IPS DF 4.7 (cell line): Measurements from ENCODE around the gene TMEM266.
"Not testable (repeated sequence)": the region's sequence is repeated elsewhere in the genome, so short reads cannot be mapped to it uniquely, and the experiment has no call there.

Experiments used
- DNase-seq: peaks from one replicate; pipeline ENCODE4 v3.0.0-alpha.2; 2013; ENCODE audit warnings: low spot score; ENCODE audit errors: extremely low read depth

TMEM266 gene

DNA sequence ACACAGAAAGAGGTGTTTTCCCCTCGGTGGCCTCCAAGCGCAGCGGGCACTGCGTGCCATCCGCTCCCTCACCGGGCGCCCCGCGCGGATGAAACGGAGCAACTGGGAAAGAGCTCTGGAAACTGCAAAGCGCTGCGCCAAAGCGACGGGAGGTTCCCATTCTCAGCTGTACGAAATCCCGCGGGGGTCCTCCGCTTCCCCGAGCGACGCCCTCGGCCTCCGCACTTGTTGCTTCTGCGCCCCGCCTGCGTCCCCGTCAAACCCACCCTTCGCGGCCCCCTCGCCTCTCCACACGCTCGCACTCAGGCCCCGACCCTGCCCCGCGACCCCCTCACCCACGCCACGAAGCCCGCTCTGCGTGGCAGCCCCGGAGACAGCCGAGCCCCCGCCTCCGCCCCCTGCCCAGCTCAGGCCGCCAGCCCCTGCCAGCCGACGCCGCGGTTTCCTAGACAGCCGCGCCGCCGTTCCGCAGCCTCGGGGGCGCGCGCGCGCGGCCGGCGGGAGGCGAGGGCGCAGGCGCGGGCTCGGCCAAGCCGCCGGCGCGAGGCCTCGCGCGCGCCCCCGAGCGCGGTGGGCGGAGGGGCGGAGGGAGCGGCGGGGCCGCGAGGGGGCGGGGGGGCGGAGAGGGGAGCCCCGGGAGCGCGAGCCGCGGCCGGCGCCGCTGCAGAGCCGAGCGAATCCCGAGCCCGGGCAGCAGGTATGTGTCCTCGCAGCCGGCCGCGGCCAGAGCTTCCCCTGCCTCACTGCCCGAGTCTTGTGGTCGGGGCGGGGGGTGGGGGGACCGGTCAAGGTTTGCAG lies at the start of gene TMEM266:
TMEM266 (plus strand) TSS at position 666 of the 798 bp plus-strand sequence. CDS start 74,279 bp downstream, outside the sequence.
- DNase-seq: no peak

DNA sequence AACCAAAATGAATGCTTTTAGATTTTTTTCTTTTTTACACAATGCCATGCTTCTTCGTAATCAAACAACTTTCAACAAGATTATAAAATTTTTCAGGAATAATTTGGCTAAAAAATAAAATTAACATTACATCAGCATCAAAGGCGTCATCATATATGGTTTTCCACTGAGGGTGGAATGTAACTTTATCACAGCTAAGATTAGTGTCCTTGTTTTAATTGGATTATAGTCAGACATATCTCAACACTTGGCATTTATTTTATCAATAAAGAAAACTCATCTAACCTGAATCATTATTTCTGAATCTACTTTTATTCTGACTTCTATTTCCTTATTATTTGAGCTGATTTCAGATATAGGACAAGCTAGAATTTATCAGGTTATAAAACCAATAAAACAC lies 49.2 kb upstream of the TMEM266 start:
- DNase-seq: no peak

DNA sequence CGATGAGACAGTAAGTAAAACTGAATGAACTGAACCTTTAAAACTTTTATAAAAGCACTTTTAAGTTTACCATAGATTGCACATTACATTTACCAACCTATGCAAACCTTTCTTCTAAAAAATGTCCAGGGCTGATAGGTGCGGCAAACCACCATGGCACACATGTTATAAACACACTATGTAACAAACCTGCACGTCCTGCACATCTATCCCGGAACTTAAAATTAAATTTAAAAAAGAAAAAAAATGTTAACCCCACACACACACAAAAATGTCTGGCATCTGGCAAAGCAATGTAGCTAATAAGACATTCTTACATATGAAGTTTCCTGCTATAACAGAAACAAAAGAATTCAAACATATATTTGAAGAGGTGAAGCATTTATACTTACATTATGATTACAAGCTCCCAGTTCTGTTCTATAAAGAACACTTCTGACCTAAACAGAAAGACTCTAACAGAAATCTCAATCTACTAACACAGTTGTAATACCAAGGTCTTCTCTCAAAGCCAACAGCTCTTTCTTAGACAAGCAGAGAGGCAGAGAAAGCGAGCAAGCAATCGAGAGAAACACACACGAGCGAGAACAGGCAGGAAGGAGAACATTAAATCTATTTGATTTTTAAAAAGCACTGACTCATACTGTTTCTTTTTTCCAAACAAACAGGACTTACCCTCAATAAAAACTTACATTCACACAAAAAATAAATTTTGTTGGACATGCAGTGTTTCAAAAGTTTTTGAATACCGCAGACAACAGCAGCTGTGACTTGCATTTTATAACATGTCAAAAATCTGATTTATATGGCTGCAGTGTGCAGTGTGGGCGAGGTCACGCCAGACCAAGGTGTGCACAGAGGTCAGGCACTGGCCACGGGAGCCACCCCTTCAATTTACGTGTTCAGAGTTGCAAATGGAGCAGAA lies 47.9 kb upstream of the TMEM266 start, which contains the start of gene NRG4:
NRG4 (minus strand) TSS at position 798 of the 925 bp plus-strand sequence. CDS start 1,194 bp downstream, outside the sequence.
- DNase-seq: no peak

GRCh38 chr15:76013470-76013869 lies 46.3 kb upstream of the TMEM266 start:
- not testable (repeated sequence) for DNase-seq

DNA sequence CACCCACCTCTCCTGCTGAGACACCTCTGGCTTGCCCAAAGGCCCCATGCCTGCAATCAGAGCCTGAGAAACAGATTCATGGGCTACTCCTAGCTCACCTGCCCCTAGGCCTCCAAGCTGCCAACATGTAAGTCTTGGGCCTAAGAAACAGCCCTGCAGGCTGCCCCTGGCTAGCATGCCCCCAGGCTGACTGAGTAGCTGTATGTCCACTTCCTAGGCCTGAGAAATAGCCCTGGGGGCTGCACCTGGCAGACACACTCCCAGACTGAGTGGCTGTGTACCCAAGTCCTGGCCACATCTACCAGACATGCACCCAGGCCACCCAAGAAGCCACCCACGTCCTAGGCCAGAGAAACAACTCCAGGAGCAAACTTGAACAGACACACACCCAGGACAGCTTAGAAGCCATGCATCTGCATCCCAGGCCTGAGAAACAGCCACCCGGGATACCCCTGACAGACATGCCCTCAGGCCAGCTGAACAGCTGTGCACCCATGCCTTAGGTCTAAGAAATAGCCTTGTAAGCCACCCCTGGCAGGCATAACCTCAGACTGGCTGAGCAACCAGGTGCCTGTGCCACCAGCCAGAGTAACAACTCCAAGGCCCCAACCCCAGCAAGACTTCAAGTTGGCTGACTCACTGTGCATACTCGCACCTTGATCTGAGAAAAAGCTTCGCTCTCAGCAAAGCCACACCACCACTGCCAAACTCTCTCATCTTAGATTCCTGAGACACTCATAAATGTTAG lies 35.6 kb upstream of the TMEM266 start:
- DNase-seq: no peak

DNA sequence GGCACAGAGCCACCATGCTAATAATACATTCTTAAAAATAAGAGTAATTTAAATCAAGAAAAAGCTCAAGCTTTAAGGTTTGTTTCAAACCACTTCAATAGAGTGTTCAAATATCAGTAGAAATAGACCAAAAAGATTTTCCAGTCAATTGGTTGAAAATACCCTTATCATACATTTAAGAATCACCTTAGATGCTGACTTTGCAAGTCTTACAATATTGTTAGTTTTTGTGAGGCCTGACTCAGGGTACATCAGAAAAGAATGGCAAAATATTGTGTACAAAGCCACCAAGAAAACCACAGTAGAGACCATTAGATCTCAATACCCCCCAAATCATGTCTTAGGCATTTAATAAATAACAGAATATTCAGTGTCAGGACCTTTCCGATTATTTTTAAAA lies 27.7 kb upstream of the TMEM266 start:
- no peak for DNase-seq

DNA sequence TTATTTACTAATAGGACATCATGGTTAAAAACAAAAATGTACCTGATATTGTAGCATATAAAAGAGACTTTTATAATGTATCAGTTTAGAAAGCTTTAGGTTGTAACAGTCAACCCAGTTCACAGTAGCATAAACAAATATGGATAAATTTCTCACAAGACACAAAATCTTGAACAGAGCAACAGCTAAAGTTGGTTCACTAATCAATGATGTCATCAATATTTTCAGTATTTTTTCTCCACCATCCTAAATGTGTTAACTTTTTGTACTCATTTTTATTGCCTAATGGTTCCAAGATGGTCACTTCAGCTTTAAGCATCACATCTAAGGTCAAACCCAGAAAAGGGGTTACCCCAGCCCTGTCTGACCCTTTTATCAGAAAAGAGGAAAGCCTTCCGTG lies 26.3 kb upstream of the TMEM266 start:
- no peak for DNase-seq

DNA sequence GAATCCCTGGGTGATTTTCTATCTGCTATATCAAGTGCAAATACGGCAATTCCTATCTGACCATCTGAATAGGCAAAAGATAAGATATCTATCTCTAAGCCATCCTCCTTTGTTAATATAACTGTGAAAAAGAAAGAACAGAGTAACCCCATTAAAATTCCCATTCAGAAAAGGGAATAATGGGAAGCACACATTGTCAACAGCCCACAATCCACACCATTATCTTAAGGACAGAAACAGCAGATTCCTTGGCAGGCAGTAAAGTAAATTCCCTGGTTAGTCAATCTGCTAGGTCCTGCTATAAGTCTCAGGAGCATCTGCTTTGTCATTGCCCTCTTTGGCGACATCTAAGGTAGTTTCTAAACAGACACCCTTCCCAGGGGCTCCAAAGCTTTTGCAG lies 25.7 kb upstream of the TMEM266 start:
- no peak for DNase-seq

GRCh38 chr15:76035593-76035992 lies 24.2 kb upstream of the TMEM266 start:
- no peak for DNase-seq

- DNase-seq: no peak
Measured at GRCh38 chr15:76038512-76038911, 21.3 kb upstream of the TMEM266 start.

- DNase-seq: not testable (repeated sequence)
Measured at GRCh38 chr15:76054201-76054600, 5.6 kb upstream of the TMEM266 start.

- no peak for DNase-seq
Measured at GRCh38 chr15:76056931-76057330, 2.9 kb upstream of the TMEM266 start.

GRCh38 chr15:76057332-76058000 lies 2.3 kb upstream of the TMEM266 start:
- DNase-seq: no peak

DNA sequence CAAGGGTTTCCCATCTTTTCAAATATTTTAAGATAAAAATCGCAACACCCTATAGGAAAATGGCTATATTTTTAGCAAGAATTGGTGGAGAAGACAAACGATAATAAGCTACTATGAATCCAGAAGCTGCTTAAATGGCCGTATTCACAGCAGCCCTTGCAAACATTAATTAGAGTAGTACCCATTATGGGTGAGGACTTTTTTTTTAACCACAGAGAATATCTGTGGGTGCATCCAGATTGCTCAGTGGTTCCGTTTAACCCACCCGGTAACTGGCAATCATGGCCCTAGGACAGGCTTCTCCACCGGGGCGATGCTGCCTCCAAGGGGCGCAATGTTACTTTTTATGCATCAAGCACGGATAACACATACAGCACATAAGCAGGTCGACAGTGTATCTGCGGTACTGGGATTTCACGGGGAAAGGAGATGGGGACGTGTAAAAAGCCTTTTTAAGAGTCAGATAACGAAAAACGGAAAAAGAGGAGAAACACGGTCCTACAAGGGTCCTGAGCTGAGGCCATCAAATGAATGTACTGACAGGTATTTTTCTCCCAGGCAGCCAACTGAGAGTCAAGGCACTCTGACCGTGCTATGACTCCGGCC lies 968 bp upstream of the TMEM266 start:
- no peak for DNase-seq

DNA sequence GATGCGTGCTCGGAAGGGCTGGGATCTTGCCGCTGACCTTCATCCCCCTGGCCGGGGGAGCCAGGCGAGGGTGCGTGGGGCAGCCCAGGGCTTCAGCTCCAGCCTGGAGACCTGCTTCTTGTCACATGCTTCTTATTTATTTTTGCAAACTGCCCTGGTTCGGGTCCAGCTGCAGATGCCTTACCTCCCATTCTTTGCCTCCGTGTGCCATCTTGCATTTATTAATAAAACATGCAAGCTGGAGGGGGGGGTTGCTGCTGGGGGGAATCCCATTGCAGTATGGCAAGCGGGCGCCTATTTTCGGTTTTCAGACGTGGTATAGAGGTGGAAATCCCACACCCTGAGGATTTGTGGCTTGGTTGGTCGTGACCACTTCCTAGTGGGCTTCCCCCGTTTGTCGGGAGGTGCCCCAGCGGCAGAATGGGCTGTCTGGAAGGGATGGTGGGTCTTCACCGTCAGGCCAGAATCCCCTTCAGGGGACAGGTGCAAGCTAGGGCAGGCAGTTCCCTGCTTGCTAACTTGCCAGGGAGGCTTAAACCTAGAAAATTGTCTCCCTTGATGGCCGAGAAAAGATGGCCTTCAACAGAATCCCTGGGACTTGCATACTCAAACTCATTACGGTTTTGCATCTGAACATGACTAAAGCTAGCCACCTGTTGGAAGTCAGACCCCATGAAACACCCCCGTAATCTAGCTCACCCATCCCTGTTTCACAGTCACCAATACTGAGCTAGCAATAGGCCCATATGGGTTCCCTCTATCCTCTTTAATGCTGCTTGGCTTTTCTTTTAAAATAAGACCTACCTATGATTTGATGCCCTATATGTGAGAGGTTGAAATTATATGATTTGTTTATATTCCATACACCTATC lies 569 bp downstream of the TMEM266 start:
- no peak for DNase-seq

GRCh38 chr15:76061700-76062099 lies 1.9 kb downstream of the TMEM266 start:
- no peak for DNase-seq

- DNase-seq: no peak
Measured at GRCh38 chr15:76062286-76062685, 2.5 kb downstream of the TMEM266 start.

DNA sequence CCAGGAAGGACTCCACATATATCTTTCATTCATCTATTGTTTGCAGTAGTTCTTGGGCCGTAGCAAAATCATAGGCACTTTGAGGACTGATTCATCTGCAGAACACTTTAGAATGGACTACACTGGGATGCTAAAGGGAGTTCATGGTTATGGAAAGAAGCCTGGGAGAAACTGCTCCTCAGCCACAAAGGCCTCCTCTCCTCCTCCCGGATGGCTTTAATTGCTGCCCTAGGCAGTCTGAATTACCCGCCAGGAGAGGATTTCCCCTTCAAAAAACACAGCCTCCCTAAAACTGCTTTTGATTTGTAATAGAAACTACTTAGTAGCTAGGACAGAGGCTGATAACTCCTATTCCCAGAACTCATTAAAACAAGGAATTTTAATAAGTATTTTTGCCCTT lies 4.6 kb downstream of the TMEM266 start:
- no peak for DNase-seq

GRCh38 chr15:76065245-76065644 lies 5.5 kb downstream of the TMEM266 start:
- DNase-seq: no peak

DNA sequence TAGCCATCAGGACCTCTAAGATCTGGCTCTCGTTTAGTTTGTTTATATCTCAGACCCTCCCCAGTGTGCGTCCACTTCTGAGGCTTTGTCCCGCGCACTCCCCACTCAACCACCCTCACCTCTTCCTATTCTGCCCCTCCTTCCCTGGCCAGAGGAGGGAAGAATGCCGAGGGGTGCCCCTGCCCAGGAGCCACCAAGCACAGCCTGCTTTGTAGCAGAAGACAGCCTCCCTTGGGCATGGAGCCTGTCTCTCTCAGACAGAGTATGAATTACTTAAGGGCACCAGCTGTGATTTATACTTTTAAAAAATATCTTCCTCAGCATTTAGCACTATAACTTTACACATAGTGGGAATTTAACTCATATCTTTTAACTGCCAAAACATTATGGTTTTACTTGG lies 6.0 kb downstream of the TMEM266 start:
- DNase-seq: no peak
